Spleen (tissue), 11 donors: ENCODE data around the gene SLC9C1. TPM values are rescaled to one million over a fixed set of nuclear protein-coding genes. Genes with fewer than 3 reads are reported as not detected.

Experiments used
- DNase-seq: peaks from one replicate; pipeline ENCODE4 v3.0.0-alpha.2; 2020
- H3K27ac ChIP-seq, 8 donors: fragments of 200-600 bp; sonication (generic) in 7 of 8; 1 replicate in 4 of 8; 2 replicates in 4 of 8; pipeline versions ENCODE4 v1.5.0 to v1.8.0; 2016 to 2021; ENCODE audit warnings: inconsistent platforms in 4 of 8, mild to moderate bottlenecking in 4 of 8, moderate library complexity in 1 of 8
- H3K27me3 ChIP-seq, 7 donors: fragments of 200-600 bp; sonication (generic) in 6 of 7; replicated peaks in 1 of 7; 1 replicate in 4 of 7; 2 replicates in 3 of 7; pipeline versions ENCODE4 v1.5.0 to v1.8.0; 2016 to 2021; ENCODE audit warnings: inconsistent platforms in 3 of 7, mild to moderate bottlenecking in 1 of 7
- H3K36me3 ChIP-seq, 6 donors: fragments of 200-600 bp; sonication (generic) in 5 of 6; 1 replicate in 4 of 6; 2 replicates in 2 of 6; pipeline versions ENCODE4 v1.5.0 to v1.8.0; 2016 to 2021; ENCODE audit warnings: inconsistent platforms in 2 of 6
- H3K4me1 ChIP-seq, 6 donors: fragments of 200-600 bp; sonication (generic) in 5 of 6; 1 replicate in 3 of 6; 2 replicates in 3 of 6; pipeline versions ENCODE4 v1.5.0 to v1.8.0; 2016 to 2021; ENCODE audit warnings: inconsistent platforms in 3 of 6
- H3K4me3 ChIP-seq, 8 donors: fragments of 200-600 bp; sonication (generic) in 7 of 8; 1 replicate in 4 of 8; 2 replicates in 4 of 8; pipeline versions ENCODE4 v1.5.0 to v1.8.0; 2016 to 2021; ENCODE audit warnings: inconsistent platforms in 4 of 8, mild to moderate bottlenecking in 4 of 8, moderate library complexity in 2 of 8
- H3K9me3 ChIP-seq, 8 donors: fragments of 200-600 bp; sonication (generic) in 7 of 8; 1 replicate in 4 of 8; 2 replicates in 4 of 8; pipeline versions ENCODE4 v1.5.0 to v1.8.0; 2016 to 2021; ENCODE audit warnings: inconsistent platforms in 4 of 8
- CTCF ChIP-seq, 11 experiments: fragments of 200-600 bp in 7 of 11; fragments of 450-650 bp in 4 of 11; sonication (generic) in 4 of 11; IDR thresholded peaks in 8 of 11; conservative IDR thresholded peaks in 3 of 11; 1 replicate in 7 of 11; 2 replicates in 4 of 11; pipeline versions ENCODE4 v1.4.0 to v1.8.0; 2016 to 2021; ENCODE audit warnings: antibody characterized with exemption in 11 of 11, inconsistent platforms in 4 of 11, mild to moderate bottlenecking in 1 of 11
- POLR2A ChIP-seq, 3 donors: fragments of 450-650 bp; IDR thresholded peaks; one replicate each; pipeline ENCODE4 v1.5.1; 2017; ENCODE audit warnings: antibody characterized with exemption in 3 of 3, mild to moderate bottlenecking in 1 of 3
- POLR2AphosphoS5 ChIP-seq, 3 donors: sonication (generic); formaldehyde crosslinking; IDR thresholded peaks; one replicate each; pipeline ENCODE4 v1.5.1; 2017; ENCODE audit warnings: antibody characterized with exemption in 3 of 3
- WGBS, 5 donors: extraction: QIAGEN DNeasy Blood & Tissue Kit in 3 of 5; methylation state at CpG; one replicate each; pipeline versions ENCODE4 v1.1.5 to v1.1.7; 2013 to 2018; 5-methylcytosine and 5-hydroxymethylcytosine counted together
- intact Hi-C: fragments of 100-400 bp; cut with DNase I; formaldehyde crosslinking; loops from one replicate; pipeline ENCODE4 v1.15.0; 2023; ENCODE audit warnings: low total_unique reads
- polyA plus RNA-seq, 3 donors: library from polyadenylated mRNA; stranded (reverse); fragments of 200-250 nt; gene quantifications; one replicate each; pipeline ENCODE4 v1.2.1, GENCODE V29; 2013
- total RNA-seq, 7 donors: library from RNA; depleted of rRNA in 3 of 7; stranded (reverse); fragments of >200 nt in 3 of 7; fragmentation: NEBNext Ultra II Directional in 4 of 7; extraction: Animal tissue kit (Norgen Biotek cat#: 25700) in 4 of 7; gene quantifications; one replicate each; pipeline versions ENCODE4 v1.1.0 to v1.2.1, GENCODE V29; 2016 to 2021
- donor health status: healthy with polysubstance abuse.
- donor health status: DM: no; HTN: no; CAD: no; lungs with moderate emphysema.
- donor health status: DM: no; HTN: no; CAD: no.
- donor health status: Bipolar disorder and iron deficiency.
- donor health status: healthy.
- donor health status: DM: no; HTN: no; CAD: no.
- donor health status: DM: yes; HTN: yes; CAD: no.

Gene SLC9C1
- total and polyA plus RNA-seq, 10 donors, result 0.05 to 0.18 TPM; not detected in 8

DNA sequence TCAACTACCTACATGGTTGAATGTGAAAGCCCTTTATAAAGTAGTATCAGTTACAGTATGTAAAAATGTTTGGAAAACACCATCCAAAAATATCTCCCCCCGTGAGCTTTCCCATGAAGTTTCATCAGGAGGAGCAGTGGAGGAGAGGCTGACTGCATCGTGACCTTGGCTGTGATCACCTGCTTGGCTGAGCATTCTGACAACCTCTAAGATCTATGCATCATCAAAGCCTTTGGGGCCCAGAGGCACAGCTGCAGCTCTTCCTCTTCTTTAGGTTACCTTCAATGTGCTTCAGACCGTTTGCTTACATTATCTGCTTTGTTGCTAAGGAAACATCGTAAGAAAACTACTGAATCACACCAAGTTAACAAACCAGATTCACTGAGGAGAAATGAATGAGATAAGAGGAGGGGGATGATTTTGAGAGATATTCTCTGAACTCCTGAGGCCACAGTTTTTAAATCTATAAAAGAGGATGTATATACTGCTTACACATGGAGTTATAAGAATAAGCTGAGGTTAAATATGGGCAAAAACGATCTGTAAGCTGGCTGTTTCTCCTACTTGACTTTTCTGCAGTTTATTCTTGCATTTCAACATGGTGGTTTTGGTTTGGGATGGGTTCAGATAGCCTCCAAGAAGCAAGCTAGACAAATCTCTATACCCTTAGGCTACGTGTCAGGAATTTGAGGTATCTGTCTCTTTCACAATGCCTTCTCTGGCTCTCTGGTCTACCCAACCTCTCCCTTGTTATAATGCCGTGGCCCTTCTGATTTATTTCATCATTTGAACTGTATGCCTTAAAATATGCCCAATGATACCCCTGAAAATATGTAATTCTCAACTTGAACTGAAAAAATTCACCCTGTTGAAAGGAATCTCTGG is 164.9 kb downstream of the SLC9C1 start:
- Histone ChIP-seq H3K4me3 (no peak overlapping the region), H3K27ac (peak overlapping the region in 6 of 8 donors; percentile 6 to 79 (median 48)), H3K9me3 (no peaks in the 10 kb centered on the region), H3K27me3 (no peaks in the 10 kb centered on the region), H3K4me1 (peaks cover 15 to 97% (median 51%) of the 10 kb centered on the region in 6 donors), H3K36me3 (peaks cover 0 to 17% (median 0%) of the 10 kb centered on the region in 6 donors)
- 45 to 53% (median 52%) methylated on average over 7 of the region's 7 CpGs for WGBS, 5 donors
- no peak for TF ChIP-seq POLR2AphosphoS5 (IDR thresholded peaks at IDR 0.05)
- TF ChIP-seq POLR2A (IDR thresholded peaks at IDR 0.05), result no peak
- no peak for TF ChIP-seq CTCF (IDR thresholded peaks at IDR 0.05 in 8 of 11, conservative IDR thresholded peaks at IDR 0.05 in 3 of 11)
- peak; percentile 83 for DNase-seq
- intact Hi-C loops, result no loop called here

- no peak for TF ChIP-seq CTCF (IDR thresholded peaks at IDR 0.05 in 8 of 11, conservative IDR thresholded peaks at IDR 0.05 in 3 of 11)
- TF ChIP-seq POLR2AphosphoS5 (IDR thresholded peaks at IDR 0.05), result no peak
- TF ChIP-seq POLR2A (IDR thresholded peaks at IDR 0.05), result no peak
- H3K4me3 ChIP-seq, result peak overlapping the region in 2 of 8 donors; percentile 11 to 53
- no peaks in the 10 kb centered on the region for H3K9me3 ChIP-seq
- H3K36me3 ChIP-seq, result peaks cover 0 to 28% (median 0%) of the 10 kb centered on the region in 6 donors
- WGBS, 5 donors, result 41 to 49% (median 42%) methylated on average over 10 of the region's 10 CpGs
- H3K27ac ChIP-seq, result peak overlapping the region in 5 of 8 donors; percentile 30 to 79 (median 62)
- intact Hi-C loops, result no loop called here
- H3K27me3 ChIP-seq, result no peaks in the 10 kb centered on the region
- no peak for DNase-seq
- H3K4me1 ChIP-seq, result peaks cover 15 to 84% (median 43%) of the 10 kb centered on the region in 6 donors
Measured at GRCh38 chr3:112127522-112128494, 166.2 kb downstream of the SLC9C1 start.

DNA sequence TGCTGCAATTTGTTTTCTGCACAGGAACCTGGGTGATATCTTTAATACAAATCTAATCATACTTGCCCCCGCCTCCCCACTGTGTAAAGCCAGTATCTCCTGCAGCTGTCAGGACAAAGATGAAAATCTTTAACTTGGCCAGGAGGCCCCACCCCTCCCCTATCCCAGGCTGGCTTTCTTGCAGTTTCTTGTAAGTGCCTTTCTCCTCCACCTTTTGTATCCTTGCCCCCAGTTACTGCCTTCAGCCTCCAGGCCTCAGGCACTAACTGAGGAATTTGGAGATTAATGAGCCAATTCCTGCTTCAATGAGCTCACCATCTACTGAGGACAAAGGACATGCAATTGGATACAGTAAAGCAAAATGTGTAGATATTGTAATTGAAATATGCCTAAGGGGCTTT is 167.5 kb downstream of the SLC9C1 start:
- WGBS, 5 donors, result 53 to 71% (median 59%) methylated on average over 1 of the region's 1 CpG
- no peak for DNase-seq
- H3K36me3 ChIP-seq, result peaks cover 0 to 31% (median 0%) of the 10 kb centered on the region in 6 donors
- intact Hi-C loops, result no loop called here
- no peaks in the 10 kb centered on the region for H3K9me3 ChIP-seq
- peak overlapping the region in 1 of 8 donors; percentile 7 for H3K4me3 ChIP-seq
- peak overlapping the region in 6 of 8 donors; percentile 1 to 79 (median 53) for H3K27ac ChIP-seq
- TF ChIP-seq CTCF (IDR thresholded peaks at IDR 0.05 in 8 of 11, conservative IDR thresholded peaks at IDR 0.05 in 3 of 11), result no peak
- TF ChIP-seq POLR2A (IDR thresholded peaks at IDR 0.05), result no peak
- TF ChIP-seq POLR2AphosphoS5 (IDR thresholded peaks at IDR 0.05), result no peak
- no peaks in the 10 kb centered on the region for H3K27me3 ChIP-seq
- H3K4me1 ChIP-seq, result peaks cover 15 to 84% (median 38%) of the 10 kb centered on the region in 6 donors
